GM12875 (cell line): Measurements from ENCODE around the gene SKA2.
"Not testable (repeated sequence)": the region's sequence is repeated elsewhere in the genome, so short reads cannot be mapped to it uniquely, and the experiment has no call there.

Source experiments
- H3K4me3 ChIP-seq: one replicate; pipeline ENCODE4 v1.5.1; 2011; ENCODE audit warnings: low read depth, low read length, control low read depth
- TF ChIP-seq, protein P1 (sequence below): IDR thresholded peaks from 2 replicates; pipeline ENCODE4 v1.5.1; 2011; ENCODE audit warnings: low read depth, mild to moderate bottlenecking, control low read depth, inconsistent platforms, low read length, moderate library complexity, borderline replicate concordance; ENCODE audit not compliant: insufficient read depth

The SKA2 gene

DNA sequence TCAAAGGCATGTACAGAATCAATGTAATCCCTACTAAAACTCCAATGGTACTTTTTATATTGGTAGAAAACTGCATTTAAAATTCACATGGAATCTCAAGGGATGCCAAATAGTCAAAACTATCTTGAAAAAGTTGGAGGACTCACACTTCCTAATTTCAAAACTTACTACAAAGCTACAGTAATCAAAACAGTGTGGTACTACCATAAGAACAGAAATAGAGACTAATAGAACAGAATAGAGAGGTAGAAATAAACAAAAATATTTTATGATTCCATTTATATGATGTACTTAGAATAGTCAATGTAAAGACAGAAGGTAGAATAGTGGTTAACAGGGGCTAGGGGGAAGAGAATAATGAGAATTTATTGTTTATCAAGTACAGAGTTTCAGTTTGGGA lies 57.1 kb downstream of the SKA2 start:
- no peak overlapping the region for H3K4me3 ChIP-seq
- TF ChIP-seq, protein P1, sequence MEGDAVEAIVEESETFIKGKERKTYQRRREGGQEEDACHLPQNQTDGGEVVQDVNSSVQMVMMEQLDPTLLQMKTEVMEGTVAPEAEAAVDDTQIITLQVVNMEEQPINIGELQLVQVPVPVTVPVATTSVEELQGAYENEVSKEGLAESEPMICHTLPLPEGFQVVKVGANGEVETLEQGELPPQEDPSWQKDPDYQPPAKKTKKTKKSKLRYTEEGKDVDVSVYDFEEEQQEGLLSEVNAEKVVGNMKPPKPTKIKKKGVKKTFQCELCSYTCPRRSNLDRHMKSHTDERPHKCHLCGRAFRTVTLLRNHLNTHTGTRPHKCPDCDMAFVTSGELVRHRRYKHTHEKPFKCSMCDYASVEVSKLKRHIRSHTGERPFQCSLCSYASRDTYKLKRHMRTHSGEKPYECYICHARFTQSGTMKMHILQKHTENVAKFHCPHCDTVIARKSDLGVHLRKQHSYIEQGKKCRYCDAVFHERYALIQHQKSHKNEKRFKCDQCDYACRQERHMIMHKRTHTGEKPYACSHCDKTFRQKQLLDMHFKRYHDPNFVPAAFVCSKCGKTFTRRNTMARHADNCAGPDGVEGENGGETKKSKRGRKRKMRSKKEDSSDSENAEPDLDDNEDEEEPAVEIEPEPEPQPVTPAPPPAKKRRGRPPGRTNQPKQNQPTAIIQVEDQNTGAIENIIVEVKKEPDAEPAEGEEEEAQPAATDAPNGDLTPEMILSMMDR: no peak

GRCh38 chr17:59094861-59095530 lies 60.0 kb downstream of the SKA2 start:
- H3K4me3 ChIP-seq: no peak overlapping the region

GRCh38 chr17:59093702-59094231 lies 61.2 kb downstream of the SKA2 start:
- H3K4me3 ChIP-seq: no peak overlapping the region

More at GRCh38 chr17:59094861-59095530, 60.0 kb downstream of the SKA2 start:
- TF ChIP-seq, protein P1: no peak

DNA sequence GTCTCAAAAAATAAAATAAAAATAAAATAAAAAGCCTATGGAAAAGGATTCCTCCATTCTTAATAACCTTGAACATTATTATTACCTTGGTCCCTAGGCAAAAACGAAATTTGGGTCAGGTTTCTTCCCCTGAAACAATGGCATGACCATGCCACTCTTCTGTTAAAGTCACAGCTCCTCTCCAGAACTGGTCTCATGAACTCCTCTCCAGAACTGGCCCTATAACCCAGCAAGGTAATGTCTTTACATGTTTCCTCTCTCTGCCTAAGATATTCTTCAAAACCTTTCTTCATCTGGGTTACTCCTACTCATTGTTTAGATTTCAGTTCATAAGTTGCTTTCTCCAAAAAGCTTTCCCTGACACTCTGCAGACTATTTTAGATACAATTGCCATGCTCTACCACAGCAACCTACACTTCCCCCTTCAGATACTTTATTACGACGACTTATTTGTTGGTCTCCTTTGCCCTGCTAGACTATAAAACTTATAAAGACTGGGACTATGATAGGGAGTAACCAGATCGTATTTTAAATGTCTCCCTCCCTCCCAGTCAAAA lies 61.8 kb downstream of the SKA2 start:
- H3K4me3 ChIP-seq: no peak overlapping the region
- TF ChIP-seq, protein P1: no peak

More at GRCh38 chr17:59093702-59094231, 61.2 kb downstream of the SKA2 start:
- TF ChIP-seq, protein P1: no peak

DNA sequence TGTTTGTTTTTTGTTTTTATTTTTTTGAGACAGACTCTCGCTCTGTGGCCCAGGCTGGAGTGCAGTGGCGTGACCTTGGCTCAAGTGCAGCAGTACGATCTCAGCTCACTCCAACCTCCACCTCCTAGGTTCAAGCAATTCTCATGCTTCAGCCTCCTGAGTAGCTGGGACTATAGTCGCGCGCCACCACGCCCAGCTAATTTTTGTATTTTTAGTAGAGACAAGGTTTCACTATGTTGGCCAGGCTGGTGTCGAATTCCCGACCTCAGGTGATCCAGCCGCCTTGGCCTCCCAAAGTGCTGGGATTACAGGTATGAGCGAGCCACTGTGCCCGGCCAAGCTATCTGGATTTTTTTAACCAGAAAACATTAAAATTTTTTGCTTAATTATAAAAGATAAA lies 64.4 kb downstream of the SKA2 start:
- H3K4me3 ChIP-seq: not testable (repeated sequence)

DNA sequence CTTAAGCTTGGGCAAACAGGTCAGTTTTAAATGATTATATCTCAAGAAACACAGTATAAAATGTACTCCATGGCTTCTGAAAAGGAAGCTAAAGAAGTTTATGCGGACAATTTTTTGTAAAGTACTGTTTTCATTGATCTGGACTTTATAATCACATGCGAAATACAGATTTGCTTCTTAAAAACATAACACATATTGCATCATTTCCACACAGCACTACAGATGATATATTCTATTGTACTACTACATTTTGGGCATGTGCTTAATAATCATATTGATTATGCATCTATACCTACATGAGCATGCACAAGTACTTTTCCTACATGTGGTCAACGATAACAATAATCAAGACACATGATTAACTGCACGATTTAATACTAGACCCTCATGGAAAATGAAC lies 70.8 kb downstream of the SKA2 start:
- no peak overlapping the region for H3K4me3 ChIP-seq
- TF ChIP-seq, protein P1: no peak

- TF ChIP-seq, protein P1: no peak
- no peak overlapping the region for H3K4me3 ChIP-seq
Measured at GRCh38 chr17:59074494-59074893, 80.5 kb downstream of the SKA2 start.
